C4-2B (cell line): ENCODE data around the gene GRN.

Experiments
- ZFX ChIP-seq: fragments of 450-650 bp; IDR thresholded peaks from 2 replicates; pipeline ENCODE4 v1.6.1; 2017
- TF ChIP-seq, protein P1 (sequence below): fragments of 450-650 bp; conservative IDR thresholded peaks from 2 replicates; pipeline ENCODE4 v1.5.1; 2017; ENCODE audit warnings: mild to moderate bottlenecking

DNA sequence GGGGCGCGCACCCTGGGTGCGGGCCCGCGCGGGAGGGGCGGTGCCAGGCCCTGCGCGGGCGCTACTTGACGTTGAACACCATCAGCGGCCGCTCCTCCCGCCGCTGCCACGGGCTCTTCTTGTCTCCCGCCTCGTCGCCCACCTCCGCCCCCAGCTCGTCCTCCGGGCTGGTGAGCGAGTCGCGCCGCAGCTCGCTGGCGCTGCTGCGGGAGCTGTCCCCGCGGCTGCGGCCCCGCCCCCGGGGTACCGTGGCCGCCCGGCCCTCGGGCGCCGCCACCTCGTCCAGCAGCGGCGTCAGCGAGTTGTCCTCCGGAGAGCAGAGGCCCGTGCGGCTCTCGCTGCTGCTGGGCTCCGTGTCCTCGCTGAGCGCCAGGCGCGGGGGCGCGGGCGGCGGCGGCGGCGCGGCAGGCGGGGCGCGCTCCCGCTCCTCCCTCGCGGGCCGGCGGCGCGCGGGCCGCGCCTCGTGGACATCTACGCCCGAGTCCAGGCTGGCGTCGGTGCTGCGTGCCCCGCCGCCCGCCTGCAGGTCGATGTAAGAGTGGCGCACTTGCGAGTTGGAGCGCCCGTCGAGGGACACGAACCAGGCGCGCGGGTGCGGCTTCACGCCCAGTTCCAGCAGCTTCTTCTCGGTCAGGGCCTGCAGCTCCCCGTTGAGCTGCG, 8.7 kb downstream of the GRN start:
- TF ChIP-seq, protein P1, sequence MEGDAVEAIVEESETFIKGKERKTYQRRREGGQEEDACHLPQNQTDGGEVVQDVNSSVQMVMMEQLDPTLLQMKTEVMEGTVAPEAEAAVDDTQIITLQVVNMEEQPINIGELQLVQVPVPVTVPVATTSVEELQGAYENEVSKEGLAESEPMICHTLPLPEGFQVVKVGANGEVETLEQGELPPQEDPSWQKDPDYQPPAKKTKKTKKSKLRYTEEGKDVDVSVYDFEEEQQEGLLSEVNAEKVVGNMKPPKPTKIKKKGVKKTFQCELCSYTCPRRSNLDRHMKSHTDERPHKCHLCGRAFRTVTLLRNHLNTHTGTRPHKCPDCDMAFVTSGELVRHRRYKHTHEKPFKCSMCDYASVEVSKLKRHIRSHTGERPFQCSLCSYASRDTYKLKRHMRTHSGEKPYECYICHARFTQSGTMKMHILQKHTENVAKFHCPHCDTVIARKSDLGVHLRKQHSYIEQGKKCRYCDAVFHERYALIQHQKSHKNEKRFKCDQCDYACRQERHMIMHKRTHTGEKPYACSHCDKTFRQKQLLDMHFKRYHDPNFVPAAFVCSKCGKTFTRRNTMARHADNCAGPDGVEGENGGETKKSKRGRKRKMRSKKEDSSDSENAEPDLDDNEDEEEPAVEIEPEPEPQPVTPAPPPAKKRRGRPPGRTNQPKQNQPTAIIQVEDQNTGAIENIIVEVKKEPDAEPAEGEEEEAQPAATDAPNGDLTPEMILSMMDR, result no peak
- TF ChIP-seq ZFX, result no peak
